ENCODE data around the gene TBX4. TPM values are rescaled to one million over a fixed set of nuclear protein-coding genes. Genes with fewer than 3 reads are reported as not detected.
"Not testable (repeated sequence)": the region's sequence is repeated elsewhere in the genome, so short reads cannot be mapped to it uniquely, and the experiment has no call there.

TBX4 gene
- total RNA-seq, 1 donor from 2014 or later, result not detected

GRCh38 chr17:61498042-61498994 is 46.1 kb downstream of the TBX4 start:
- DNase-seq, result no peak

- no peak for DNase-seq
Observed at GRCh38 chr17:61499632-61500031, 47.4 kb downstream of the TBX4 start.

DNA sequence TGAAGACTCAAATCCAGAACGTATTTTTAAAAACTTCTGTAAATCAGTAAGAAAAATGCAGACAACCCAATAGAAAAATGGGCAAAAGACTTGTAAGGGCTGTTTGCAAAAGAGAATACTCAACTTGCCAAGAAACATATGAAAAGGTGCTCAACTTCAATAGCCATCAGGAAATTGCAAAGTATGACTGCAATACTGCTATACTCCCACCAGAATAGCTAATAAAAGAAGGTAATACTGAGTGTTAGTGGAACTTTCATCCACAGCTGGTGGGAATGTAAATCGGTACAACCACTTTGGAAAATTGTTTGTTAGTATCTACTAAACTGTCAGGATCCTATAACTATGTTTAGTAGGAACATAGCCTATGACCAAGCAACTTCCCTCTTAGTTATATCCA is 48.1 kb downstream of the TBX4 start:
- no peak for DNase-seq

DNA sequence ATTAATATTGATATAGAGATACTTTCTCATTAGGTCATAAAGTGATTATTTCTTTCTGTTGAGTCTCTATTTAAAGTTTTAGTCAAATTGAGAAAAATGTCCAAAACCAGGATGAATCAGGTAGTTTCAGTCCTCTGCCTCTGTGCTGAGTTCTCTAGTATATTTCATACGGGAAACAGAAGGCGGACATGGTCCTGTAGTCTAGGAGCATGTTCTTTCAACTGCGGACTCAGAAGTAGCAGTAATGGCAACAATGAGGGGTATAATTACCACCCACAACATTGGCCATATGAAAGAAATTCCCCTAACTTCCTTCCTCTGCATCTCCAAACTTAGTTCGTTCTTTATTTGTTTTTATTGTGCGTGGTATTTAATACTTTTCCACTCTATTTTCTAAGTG is 50.1 kb downstream of the TBX4 start:
- no peak for DNase-seq

- DNase-seq, result no peak
Observed at GRCh38 chr17:61503961-61504360, 51.7 kb downstream of the TBX4 start.

- no peak for DNase-seq
Observed at GRCh38 chr17:61504697-61505096, 52.5 kb downstream of the TBX4 start.

DNA sequence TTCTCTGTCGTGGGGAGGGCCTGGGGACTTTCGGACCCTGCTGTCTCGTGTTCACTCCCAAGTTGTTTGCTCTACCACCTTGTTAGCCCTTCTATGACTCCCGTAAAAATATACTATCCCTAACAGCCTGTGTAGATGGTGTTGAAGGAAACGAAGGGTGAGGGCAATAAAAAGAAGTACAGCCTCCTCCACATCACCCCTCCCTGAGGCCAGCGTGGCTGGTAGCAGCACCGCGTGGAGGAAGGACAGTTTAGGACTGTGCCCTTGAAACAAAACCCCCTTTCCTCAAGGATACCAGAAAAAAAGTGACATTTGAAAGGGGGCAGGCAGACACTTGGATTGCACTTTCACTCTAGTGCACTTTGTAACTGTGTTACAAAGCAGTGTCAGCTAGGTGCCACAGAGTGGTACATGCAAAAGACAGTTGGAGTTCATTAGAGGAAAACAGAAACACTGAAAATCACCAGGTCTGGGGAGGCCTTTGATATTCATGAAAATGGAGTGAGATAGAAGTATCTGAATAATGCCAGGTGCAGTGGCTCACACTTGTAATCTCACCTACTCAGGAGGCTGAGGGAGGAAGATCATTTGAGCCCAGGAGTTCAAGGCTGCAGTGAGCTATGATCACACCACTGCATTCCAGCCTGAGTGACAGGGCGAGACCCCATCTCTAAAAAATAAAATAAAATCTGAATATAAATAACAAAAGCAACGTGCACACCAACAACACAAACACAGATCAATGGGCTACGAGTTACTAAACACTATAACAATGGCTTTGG is 53.8 kb downstream of the TBX4 start:
- DNase-seq, result no peak

DNA sequence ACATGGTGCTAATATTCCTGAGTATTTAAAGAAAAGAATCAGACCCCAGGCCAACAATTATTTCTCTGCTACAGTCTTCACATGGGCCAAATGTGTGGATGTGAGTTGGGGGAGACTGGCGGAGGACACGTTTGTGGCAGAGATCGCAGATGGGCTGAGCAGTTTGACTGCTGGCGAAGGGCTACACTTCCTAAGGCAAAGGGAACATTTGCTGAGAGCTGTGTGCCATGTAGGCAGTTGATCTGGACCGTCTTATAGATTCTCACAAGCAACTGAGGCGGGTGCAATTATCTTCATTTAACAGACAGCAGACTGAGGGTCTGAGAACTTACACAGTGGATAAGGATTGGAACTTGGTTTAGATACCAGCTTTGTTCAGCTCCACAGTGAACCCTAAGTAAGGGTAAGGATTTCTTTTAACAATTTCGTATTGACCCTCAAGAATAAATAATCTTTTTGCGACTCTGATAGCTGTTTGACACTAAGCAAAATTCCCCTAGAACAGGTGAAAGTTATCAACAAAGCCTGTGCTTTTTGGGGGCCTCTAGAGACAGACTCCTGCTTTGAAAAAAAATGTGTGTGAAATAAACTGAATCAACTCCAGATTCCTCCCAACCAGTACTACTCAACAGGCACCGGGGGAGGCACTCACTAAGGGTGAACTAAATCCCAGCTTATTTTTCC is 55.3 kb downstream of the TBX4 start:
- DNase-seq, result no peak

GRCh38 chr17:61508912-61509311 is 56.7 kb downstream of the TBX4 start:
- DNase-seq, result no peak

DNA sequence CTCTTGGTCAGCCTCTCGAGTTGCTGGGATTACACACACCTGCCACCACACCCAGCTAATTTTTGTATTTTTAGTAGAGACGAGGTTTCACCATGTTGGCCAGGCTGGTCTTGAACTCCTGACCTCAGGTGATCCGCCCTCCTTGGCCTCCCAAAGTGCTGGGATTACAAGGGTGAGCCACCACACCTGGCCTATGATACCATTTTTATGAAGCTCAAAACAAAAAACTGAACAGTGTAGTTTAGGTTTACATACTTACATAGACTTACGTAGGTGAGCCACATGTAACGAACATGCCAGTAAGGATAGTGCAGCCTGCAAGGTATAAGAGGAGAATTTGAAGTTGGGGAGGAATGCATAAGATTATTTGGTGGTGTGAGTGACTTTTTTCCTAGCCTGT is 57.2 kb downstream of the TBX4 start:
- DNase-seq, result not testable (repeated sequence)

DNA sequence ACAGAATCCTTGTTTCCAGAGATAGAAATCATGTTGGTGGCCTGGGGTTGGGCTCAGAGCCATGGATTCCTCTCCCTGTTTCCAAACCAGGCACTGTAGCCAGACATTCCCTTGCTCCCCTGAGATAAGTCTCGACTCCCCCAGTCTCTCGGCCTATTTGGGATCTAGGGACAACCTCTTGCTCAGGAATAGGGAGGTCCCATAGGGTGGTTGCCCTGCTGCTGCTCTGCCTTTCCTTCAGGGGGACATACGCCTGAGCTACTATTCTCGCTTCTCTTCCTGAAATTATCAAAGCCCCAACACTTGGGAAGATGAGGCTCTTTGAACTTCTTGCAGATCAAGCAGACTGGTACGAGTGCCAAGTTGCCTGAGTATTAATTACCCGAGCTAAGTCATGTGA is 58.0 kb downstream of the TBX4 start:
- no peak for DNase-seq

DNA sequence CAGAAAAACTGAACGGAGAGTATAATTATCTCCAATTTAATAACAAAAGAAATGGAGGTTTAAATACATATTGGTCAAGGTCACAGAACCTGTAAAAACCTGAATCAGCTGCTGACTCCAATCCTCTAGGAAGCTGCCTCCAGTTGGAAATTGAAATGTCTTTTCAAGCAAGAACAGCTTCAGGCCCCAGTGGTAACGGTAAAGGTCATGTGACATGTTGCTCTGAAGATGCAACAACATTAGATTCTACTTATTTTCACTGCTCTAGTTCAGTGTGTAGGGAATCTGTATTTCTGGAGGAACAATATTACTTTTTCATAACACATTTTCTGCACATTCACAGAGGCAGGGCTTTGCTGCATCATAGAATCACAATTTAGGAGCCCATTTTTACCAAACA is 58.8 kb downstream of the TBX4 start:
- no peak for DNase-seq

DNA sequence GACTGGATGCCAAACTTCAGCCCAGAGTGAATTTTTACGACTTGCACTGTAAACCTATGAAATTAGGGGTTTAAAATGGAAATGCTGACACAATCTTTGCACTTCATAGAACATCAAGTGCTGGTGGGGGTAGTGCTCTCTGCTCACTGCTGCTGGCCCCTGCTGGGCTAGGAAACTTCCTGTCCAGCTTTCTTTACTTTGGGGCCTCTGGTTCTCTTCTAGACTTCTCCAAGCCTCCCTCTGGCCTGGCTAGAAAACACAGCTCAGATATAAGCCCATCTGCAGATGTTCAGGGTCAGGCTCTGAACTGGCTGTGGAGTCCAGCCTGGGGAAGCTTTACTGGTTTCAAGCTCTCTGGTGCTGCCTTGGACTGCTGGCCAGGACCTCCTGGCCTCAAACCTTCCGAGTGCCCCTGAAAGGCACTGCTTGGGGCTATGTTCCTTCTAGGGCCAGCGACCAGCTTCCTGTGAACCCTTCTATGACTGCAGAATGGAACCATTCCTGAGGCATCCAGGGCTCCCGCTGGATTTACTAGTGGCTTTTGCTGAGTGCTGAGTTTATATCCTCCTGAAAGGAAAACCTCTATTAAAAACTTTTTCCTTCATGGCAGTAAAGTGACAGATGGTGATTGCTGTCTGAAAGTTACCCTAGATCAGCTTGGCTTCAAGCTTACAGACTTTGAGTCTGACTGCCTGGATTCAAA is 59.4 kb downstream of the TBX4 start:
- DNase-seq, result no peak

GRCh38 chr17:61514491-61514890 is 62.3 kb downstream of the TBX4 start:
- DNase-seq, result no peak

GRCh38 chr17:61517265-61517664 is 65.0 kb downstream of the TBX4 start:
- no peak for DNase-seq

DNA sequence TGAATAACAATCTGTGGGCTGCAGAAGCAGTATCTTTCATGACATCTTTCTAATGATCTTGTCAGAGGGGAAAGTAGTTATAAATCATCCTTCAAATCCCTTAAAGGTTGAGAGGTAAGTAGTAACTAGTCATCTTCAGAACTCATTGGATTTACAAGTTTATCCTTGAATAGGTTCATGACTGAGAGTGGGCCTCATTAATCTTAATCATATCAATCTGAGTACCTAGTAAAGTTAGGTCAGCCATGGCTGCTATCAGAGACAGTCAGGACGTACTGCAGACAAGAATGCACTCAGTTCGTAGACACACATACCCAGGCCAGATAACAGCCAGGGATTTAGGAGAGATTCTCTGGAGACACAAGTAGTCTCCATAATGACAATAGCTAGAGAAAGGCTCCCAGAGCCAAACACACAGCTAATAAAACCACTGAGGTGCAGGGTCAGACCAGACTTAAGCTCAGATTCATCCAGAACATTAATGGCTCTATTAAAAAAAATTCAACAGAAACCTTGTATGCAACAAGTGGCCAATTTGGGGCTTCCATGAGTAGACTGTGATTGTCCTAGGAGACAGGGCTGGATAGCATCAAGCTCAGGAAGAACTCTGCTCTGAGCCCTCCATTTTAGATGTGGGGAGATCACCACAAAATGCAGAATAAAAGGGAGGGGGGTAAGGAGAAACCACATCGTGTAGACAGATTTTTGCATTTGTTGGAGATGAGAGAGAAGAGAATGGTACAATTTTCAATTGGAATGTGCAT is 65.8 kb downstream of the TBX4 start:
- no peak for DNase-seq

GRCh38 chr17:61519139-61519538 is 66.9 kb downstream of the TBX4 start:
- no peak for DNase-seq

- no peak for DNase-seq
Observed at GRCh38 chr17:61519754-61520440, 67.7 kb downstream of the TBX4 start.

GRCh38 chr17:61520897-61521296 is 68.7 kb downstream of the TBX4 start:
- no peak for DNase-seq

GRCh38 chr17:61522088-61522487 is 69.9 kb downstream of the TBX4 start:
- no peak for DNase-seq

DNA sequence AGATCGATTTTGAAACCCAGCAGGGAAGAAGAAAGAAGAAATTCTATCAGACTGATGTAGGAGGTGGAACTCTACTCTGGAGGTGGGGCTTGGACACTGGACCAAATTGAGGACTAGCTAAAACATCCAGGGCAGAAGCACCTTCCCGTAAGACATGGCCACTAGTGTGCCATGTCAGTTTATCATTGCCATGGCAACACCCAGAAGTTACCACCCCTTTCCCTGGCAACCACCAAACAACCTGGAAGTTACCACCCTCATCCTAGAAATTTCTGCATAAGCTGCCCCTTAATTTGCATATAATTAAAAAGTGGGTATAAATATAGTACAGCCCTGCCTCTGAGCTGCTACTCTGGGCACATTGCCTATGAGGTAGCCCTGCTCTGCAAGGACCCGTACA is 72.1 kb downstream of the TBX4 start:
- DNase-seq, result no peak
